DOHH2 (cell line): ENCODE results near the gene VWA7.
A peak's percentile ranks its signal among the peaks of the same experiment; 100 is the strongest.

Experiments
- CTCF ChIP-seq: fragments of 200-600 bp; sonication (generic); IDR thresholded peaks from one replicate; pipeline ENCODE4 v1.5.1; 2014; ENCODE audit warnings: antibody characterized with exemption, mild to moderate bottlenecking, low read depth, low read length; ENCODE audit not compliant: poor library complexity, severe bottlenecking
- EZH2phosphoT487 ChIP-seq: fragments of 200-600 bp; sonication (generic); IDR thresholded peaks from 2 replicates; pipeline ENCODE4 v1.6.1; 2017; ENCODE audit warnings: borderline replicate concordance, mild to moderate bottlenecking, antibody characterized with exemption, low read length, moderate library complexity, mixed read lengths

- TF ChIP-seq CTCF (peak; percentile 97), EZH2phosphoT487 (no peak)
Observed at GRCh38 chr6:31769684-31770371, 7.3 kb downstream of the VWA7 start.
